Measurements from ENCODE around the gene TMEM19.
A peak's percentile ranks its signal among the peaks of the same experiment; 100 is the strongest.
"Not testable (repeated sequence)": the region's sequence is repeated elsewhere in the genome, so short reads cannot be mapped to it uniquely, and the experiment has no call there.

The TMEM19 gene

GRCh38 chr12:71693126-71693525, 7.2 kb downstream of the TMEM19 start:
- Histone ChIP-seq H3K27me3 (ENCODE audit: insufficient read depth, poor library complexity, severe bottlenecking) (no peaks in the 10 kb centered on the region), H3K36me3 (ENCODE audit: low read depth) (peaks cover 14% of the 10 kb centered on the region; the same call in 1 of the 2 replicates), H3K4me3 (ENCODE audit: severe bottlenecking) (no peak overlapping the region), H3K4me1 (ENCODE audit: insufficient read depth, poor library complexity, severe bottlenecking) (no peaks in the 10 kb centered on the region), H3K9me3 (ENCODE audit: severe bottlenecking) (no peaks in the 10 kb centered on the region), H3K27ac (ENCODE audit: poor library complexity, severe bottlenecking) (no peak overlapping the region)
- ATAC-seq (ENCODE audit: low read depth) (no peak), DNase-seq (ENCODE audit: low spot score) (no peak)
- TF ChIP-seq CTCF (IDR thresholded peaks at IDR 0.05; ENCODE audit: poor library complexity, severe bottlenecking), result no peak

GRCh38 chr12:71693651-71694050, 7.8 kb downstream of the TMEM19 start:
- H3K27ac ChIP-seq (ENCODE audit: poor library complexity, severe bottlenecking); ATAC-seq (ENCODE audit: low read depth); H3K27me3 ChIP-seq (ENCODE audit: insufficient read depth, poor library complexity, severe bottlenecking); H3K9me3 ChIP-seq (ENCODE audit: severe bottlenecking); H3K4me1 ChIP-seq (ENCODE audit: insufficient read depth, poor library complexity, severe bottlenecking); DNase-seq (ENCODE audit: low spot score); H3K4me3 ChIP-seq (ENCODE audit: severe bottlenecking): not testable (repeated sequence)
- peaks cover 14% of the 10 kb centered on the region; the same call in 1 of the 2 replicates for H3K36me3 ChIP-seq (ENCODE audit: low read depth)

- no peak overlapping the region for H3K4me3 ChIP-seq (ENCODE audit: severe bottlenecking)
- no peak overlapping the region for H3K27ac ChIP-seq (ENCODE audit: poor library complexity, severe bottlenecking)
- no peaks in the 10 kb centered on the region for H3K9me3 ChIP-seq (ENCODE audit: severe bottlenecking)
- no peaks in the 10 kb centered on the region for H3K27me3 ChIP-seq (ENCODE audit: insufficient read depth, poor library complexity, severe bottlenecking)
- peak; percentile 31; the same call in 2 of the 3 replicates for ATAC-seq (ENCODE audit: low read depth)
- no peaks in the 10 kb centered on the region for H3K4me1 ChIP-seq (ENCODE audit: insufficient read depth, poor library complexity, severe bottlenecking)
- DNase-seq (ENCODE audit: low spot score), result no peak
- peaks cover 14% of the 10 kb centered on the region; the same call in 1 of the 2 replicates for H3K36me3 ChIP-seq (ENCODE audit: low read depth)
- TF ChIP-seq CTCF (IDR thresholded peaks at IDR 0.05; ENCODE audit: poor library complexity, severe bottlenecking), result no peak
Measured at GRCh38 chr12:71694099-71694820, 8.4 kb downstream of the TMEM19 start.

- no peak for ATAC-seq (ENCODE audit: low read depth)
- Histone ChIP-seq H3K36me3 (ENCODE audit: low read depth) (peaks cover 17% of the 10 kb centered on the region; the same call in 1 of the 2 replicates), H3K9me3 (ENCODE audit: severe bottlenecking) (no peaks in the 10 kb centered on the region), H3K27me3 (ENCODE audit: insufficient read depth, poor library complexity, severe bottlenecking) (no peaks in the 10 kb centered on the region), H3K4me3 (ENCODE audit: severe bottlenecking) (no peak overlapping the region), H3K4me1 (ENCODE audit: insufficient read depth, poor library complexity, severe bottlenecking) (no peaks in the 10 kb centered on the region), H3K27ac (ENCODE audit: poor library complexity, severe bottlenecking) (no peak overlapping the region)
- no peak for TF ChIP-seq CTCF (IDR thresholded peaks at IDR 0.05; ENCODE audit: poor library complexity, severe bottlenecking)
- DNase-seq (ENCODE audit: low spot score), result no peak
Measured at GRCh38 chr12:71695782-71696181, 9.9 kb downstream of the TMEM19 start.

GRCh38 chr12:71702181-71702580, 16.3 kb downstream of the TMEM19 start:
- H3K4me3 ChIP-seq (ENCODE audit: severe bottlenecking); ATAC-seq (ENCODE audit: low read depth); H3K27ac ChIP-seq (ENCODE audit: poor library complexity, severe bottlenecking); H3K9me3 ChIP-seq (ENCODE audit: severe bottlenecking); H3K4me1 ChIP-seq (ENCODE audit: insufficient read depth, poor library complexity, severe bottlenecking); H3K27me3 ChIP-seq (ENCODE audit: insufficient read depth, poor library complexity, severe bottlenecking); DNase-seq (ENCODE audit: low spot score): not testable (repeated sequence)
- peaks cover 21% of the 10 kb centered on the region; the same call in 1 of the 2 replicates for H3K36me3 ChIP-seq (ENCODE audit: low read depth)

- ATAC-seq (ENCODE audit: low read depth) (peak; percentile 42; the same call in 1 of the 3 replicates), DNase-seq (ENCODE audit: low spot score) (no peak)
- no peaks in the 10 kb centered on the region for H3K9me3 ChIP-seq (ENCODE audit: severe bottlenecking)
- no peak overlapping the region for H3K4me3 ChIP-seq (ENCODE audit: severe bottlenecking)
- H3K27ac ChIP-seq (ENCODE audit: poor library complexity, severe bottlenecking), result no peak overlapping the region
- peaks cover 10% of the 10 kb centered on the region for H3K4me1 ChIP-seq (ENCODE audit: insufficient read depth, poor library complexity, severe bottlenecking)
- no peaks in the 10 kb centered on the region for H3K27me3 ChIP-seq (ENCODE audit: insufficient read depth, poor library complexity, severe bottlenecking)
- no peak for TF ChIP-seq CTCF (IDR thresholded peaks at IDR 0.05; ENCODE audit: poor library complexity, severe bottlenecking)
- peaks cover 17% of the 10 kb centered on the region; the same call in 1 of the 2 replicates for H3K36me3 ChIP-seq (ENCODE audit: low read depth)
Measured at GRCh38 chr12:71702590-71702989, 16.7 kb downstream of the TMEM19 start.

Data from RWPE2 (cell line).